Liver (tissue), 2 donors: ENCODE results near the gene KIRREL1.

Experiments used
- EGR1 ChIP-seq, 2 donors: IDR thresholded peaks; 2 replicates each; pipeline ENCODE4 v1.6.1; 2016 to 2018; ENCODE audit warnings: antibody characterized with exemption in 2 of 2, low read depth in 2 of 2
- JUND ChIP-seq, 2 donors: IDR thresholded peaks; 2 replicates each; pipeline ENCODE4 v1.6.1; 2016; ENCODE audit warnings: antibody characterized with exemption in 2 of 2
- YY1 ChIP-seq: IDR thresholded peaks from 2 replicates; pipeline ENCODE4 v1.6.1; 2016; ENCODE audit warnings: antibody characterized with exemption, mild to moderate bottlenecking
- donor health status: healthy.

DNA sequence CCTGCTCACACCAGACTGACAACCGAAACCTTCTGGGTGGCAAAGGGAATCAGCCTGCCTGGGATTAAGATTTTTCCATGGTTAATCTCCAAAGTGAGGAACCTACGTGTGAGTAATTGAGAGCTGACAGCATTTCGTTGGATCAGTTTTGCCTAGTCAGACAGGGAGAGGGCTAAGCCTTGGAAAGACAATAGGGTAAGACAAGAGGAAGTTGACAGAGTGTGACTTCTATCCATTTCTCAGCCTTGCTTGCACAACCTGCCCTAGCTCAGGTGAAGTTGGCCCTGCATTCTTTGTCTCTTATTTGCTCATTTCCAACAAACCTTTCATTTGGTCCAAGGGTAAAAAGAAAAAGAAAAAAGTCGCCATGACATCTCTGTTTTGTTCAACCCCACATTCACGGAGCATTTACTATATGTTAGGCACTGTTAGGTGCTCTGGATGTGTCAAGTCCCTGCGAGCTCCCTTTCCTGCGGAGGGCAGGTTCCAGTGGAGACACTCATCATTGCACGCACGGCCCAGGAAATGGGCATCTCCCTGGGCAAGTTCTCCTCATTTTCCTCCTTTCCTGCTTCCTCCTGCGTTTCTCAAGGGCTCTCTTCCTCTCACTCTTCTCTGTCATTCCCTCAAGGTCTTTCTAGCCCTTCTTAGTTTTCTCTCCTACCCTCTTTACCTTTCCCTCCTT, 23.3 kb downstream of the KIRREL1 start:
- TF ChIP-seq YY1, result no peak
- TF ChIP-seq EGR1 (IDR thresholded peaks at IDR 0.05; ENCODE audit: low read depth in 2 of 2), result no peak
- TF ChIP-seq JUND (IDR thresholded peaks at IDR 0.05), result no peak
